C1 segment of cervical spinal cord (tissue), 14 donors: ENCODE results near the gene RCBTB2.
"Not testable (repeated sequence)": the region's sequence is repeated elsewhere in the genome, so short reads cannot be mapped to it uniquely, and the experiment has no call there.

Experiments
- DNase-seq, 14 donors: peaks; one replicate each; lab custom pipeline; 2025; lab: John Stamatoyannopoulos, UW

The RCBTB2 gene

DNA sequence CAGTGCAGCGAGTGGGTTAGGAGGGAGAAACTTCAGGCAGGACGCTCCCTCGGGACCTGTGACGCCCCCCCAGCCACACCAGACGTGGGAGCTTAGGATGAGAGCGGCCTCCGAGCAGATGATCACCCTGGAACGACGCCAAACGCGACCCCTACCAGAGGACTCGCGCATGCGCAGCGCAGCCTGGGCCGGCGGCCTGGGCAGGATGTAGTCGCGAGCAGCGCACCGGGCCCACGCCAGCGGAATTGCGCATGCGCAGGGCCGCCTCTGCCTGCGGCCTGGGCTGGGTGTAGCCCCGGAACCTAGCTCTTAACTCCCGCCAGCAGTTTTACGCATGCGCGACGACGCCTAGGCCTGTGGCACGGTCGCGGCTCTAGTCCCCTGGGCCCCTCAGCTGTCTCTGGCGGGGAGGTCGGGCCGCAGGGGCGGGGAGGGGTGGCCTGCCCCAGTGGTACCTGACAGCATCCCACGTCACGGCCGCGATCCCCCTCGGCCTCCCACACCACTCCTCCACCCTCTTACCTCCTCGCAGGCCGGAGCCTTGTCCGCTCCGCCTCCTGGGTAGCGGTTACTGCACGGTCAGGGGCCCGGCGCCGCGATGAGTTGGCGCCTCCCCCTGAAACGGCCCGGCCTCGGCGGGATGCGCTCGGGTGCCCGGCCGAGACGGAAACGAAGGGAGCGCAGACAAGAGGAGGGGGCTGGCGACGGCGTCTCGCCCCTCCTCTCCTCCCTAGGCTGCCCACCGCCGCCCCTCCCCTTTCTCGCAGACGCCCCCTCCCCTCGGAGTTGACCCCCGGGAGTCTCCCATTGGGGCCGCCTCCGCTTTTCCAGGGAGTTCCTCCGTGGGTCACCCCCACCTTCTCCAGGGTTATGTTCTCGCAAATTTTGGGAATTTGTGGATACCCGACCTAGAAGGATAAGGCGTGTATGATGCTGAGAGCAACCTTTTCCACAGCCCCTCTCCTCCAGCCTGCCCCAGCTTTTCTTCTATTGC is at the start of gene RCBTB2:
RCBTB2 (minus strand) TSS at position 575 of the 994 bp plus-strand sequence. CDS start 11,141 bp downstream, outside the sequence.
- peak; percentile 67 to 99 (median 94) for DNase-seq

GRCh38 chr13:48582084-48582483 is 49.2 kb upstream of the RCBTB2 start:
- DNase-seq: no peak

DNA sequence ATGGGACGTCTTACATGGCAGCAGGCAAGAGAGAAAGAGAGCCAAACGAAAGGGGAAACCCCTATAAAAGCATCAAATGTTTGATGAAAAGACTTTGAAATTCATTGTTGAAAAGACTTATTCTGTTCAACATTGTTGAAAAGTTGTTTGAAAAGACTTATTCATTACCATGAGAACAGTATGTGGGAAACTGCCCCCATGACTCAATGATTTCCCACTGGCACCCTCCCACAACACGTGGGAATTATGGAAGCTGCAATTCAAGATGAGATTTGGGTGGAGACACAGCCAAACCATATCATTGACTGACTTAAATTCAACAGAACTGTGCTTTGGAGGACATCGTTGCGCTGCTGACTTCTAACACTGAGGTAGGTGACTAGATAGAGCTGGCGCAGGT is 48.0 kb upstream of the RCBTB2 start:
- no peak for DNase-seq

GRCh38 chr13:48580185-48580803 is 47.4 kb upstream of the RCBTB2 start:
- peak in 5 of 14 donors; percentile 15 to 56 (median 25) for DNase-seq

GRCh38 chr13:48579919-48580180 is 47.0 kb upstream of the RCBTB2 start:
- not testable (repeated sequence) for DNase-seq

DNA sequence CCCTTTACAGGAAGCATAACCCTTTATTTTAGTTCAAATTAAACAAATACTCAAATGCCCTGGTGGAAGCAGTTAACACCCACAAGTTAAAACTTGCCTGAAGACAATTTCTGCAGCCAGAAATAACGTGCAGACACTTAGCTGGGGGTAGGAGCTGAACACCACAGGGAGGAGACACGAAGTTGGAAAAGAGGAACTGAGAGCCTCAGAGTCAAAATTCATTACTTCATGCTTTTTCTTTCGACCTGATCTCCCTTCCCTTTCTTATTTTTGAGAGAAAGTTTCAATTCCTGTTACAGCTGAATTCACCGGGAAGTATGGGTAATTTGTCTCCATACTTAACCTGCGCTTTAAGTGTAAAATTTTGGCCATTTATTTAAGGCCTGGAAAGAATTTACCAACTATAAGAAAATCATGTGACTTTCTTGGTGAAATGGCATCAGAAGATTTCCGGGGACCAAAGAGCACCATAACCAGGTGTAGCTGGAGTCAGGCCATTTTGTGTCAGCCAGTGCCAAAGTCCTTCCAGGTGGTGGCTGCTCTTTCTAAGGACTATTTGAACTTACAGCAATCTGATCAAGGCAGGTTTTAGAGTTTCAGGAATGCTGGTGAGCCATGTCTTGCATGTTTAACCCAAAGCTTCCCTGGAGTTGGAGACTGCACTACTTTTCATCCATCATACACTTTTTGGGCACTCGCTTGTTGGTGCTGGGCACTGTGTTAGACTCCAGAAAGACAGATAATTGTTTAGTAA is 46.5 kb upstream of the RCBTB2 start:
- DNase-seq: no peak

- DNase-seq: peak in 1 of 14 donors; percentile 34
These were observed 45.8 kb upstream of the RCBTB2 start for GRCh38 chr13:48578516-48579164.

DNA sequence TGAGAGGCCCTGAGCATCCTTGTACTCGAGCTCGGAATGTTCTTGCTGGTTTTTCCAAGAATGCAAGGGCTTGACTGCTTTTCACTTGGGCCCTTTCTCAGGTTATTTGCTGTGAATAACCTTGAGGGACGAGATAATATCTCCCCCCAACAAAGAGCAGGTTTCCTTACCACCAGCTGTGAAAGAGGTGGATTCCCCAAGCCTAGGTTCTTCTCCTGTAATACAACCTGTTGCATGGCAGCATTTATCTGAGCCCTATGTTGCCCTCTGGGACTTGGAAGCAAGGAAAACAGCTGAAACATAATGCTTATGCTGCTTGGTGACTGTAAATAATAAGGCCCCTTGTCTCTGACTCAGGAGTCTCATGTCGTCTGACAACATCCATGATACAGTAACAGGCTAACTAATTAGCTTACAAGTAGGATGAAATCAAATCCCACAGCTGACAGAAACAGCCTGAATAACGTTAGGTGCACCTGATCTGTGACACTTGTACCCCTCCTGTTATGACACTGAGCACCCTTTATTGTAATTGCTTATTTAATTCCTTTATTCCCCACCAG is 43.6 kb upstream of the RCBTB2 start:
- DNase-seq: no peak

- DNase-seq: no peak
These were observed 42.2 kb upstream of the RCBTB2 start for GRCh38 chr13:48575031-48575430.

- DNase-seq: peak in 1 of 14 donors; percentile 27
These were observed 41.3 kb upstream of the RCBTB2 start for GRCh38 chr13:48574041-48574796.

GRCh38 chr13:48573213-48574007 is 40.5 kb upstream of the RCBTB2 start:
- DNase-seq: no peak

DNA sequence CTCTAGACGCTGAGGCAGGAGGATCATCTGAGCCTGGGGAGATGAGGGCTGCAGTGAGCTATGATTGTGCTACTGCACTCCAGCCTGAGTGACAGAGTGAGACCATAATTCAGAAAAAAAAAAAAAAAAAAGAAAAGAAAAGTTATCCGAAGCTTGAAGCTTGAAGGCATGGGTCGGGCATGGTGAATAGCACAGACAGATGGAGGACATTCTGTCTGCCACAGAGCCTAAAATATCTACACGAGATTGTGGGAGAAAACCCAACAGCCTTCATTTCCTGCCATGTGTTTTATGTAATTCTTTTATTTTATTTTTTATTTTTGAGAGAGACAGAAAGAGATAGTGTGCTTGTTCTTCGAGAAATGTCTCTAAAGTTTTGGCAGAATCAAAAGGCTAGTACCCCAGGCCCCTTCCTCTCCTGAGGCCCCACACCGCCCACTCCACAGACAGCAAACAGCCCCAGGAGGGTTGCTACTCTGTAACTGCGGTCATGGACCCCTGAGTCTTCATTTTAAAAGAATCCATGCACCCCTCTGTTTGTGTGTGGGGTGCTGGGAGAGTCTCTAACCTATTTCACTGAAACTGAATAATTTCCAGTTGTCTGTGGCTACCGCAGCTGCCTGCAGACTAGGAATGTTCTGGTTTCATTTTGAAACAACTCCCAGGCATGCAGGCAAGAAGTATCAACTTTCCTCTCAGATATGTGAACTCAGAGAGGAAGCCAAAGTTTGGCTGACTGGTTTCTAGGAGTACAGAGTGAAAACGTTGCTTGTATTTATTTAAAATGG is 38.4 kb upstream of the RCBTB2 start:
- peak in 1 of 14 donors; percentile 36 for DNase-seq

DNA sequence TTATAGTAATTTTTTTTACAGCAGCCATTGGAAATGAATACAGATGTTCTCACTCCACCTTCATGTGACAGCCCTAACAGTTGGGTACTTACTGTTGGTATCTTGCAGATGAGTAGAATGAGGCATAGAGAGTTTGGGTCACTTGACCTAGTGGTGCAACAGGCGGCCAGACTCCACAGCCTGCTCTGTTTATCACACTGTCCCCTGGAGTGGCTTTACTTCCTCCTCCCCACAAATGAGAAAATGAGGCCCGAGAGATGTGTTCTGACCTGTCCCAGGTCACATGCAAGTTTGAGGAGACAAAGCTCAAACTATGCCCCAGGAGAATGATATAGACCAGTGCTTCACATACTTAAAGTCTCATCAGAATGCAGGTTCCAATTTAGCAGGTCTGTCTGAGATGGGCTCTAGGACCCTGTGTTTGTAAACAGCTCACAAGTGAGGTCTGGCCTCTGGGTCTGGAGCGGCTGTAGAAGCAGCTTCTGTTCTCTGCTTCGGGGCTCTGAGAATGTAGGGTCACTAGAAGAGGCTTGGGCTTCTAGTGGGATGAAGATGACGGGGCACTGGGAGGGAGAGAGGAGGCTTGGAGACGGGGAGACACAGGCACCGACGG is 37.4 kb upstream of the RCBTB2 start:
- DNase-seq: no peak

GRCh38 chr13:48569104-48569666 is 36.3 kb upstream of the RCBTB2 start:
- DNase-seq: no peak

DNA sequence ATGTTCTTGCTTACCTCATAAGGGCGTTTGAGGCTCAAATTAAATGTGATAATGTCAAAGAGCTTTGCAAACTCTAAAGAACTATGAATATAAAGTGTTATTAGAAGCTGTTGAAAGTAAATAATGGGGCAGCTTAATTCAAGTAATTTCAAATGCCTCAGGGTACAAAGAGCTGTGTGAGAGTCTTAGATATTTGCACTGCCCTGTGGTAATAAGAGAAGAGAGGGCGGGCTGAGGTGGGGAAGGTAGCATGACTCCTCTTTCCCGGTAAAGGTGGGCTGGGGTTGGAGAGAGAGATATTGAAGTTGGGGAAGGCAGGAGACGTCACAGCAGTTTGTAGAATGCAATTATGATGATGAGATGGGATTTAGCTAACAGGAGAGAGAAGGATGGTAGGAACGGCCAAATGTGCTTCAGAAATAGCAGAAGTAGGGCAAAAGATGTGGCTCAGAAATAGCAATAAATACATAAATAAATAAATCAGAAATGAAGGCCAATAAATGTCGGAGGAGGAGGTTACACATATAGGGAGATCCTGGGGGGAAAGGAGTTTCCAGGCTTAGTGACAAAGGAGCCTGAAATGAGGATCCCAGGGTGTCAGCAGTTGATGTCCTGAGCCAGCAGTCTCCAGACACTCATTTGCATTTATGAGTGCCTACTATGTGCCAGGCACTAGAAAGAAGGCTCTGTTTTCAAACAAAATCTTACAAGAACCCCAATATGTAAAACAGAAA is 35.7 kb upstream of the RCBTB2 start:
- no peak for DNase-seq

DNA sequence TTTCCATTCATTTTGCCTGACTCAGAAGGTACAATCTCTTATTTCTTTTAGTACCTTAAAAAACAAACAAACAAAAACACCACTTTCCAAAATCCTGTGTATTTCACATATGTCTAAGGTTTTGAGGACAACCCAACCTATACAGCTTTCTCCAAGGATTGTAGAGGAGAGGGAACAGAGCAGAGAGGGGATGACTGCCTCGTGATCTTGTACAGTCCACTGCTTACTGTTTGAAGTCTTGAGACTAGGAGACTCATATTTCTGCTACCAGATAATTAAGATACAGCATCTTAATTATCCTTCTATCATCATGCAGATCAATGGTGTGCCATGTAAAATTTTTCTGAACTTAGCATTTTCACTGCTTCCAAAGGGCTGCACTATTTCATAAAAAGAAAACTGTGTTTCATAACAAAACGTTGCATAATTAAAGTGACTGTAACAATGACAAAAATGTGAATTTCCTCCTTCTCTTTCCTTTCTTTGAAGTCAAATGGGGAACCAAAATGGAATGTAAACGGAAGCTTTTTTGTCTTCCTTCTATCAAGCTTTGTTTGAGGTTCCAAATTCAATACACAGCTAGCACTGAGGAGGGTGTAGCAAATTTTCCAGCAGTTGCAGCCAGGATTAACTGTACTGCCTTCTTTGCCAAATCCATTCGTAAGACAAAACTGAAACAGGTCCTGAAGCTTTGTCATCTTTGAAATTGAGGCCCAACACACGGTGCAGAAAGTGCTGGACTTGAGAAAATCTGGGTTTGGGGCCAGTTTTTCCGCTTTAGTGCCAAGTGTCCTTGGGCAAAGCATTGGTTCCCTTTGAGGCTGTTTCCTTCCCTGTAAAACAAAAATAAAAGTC is 34.9 kb upstream of the RCBTB2 start:
- DNase-seq: peak in 1 of 14 donors; percentile 10
